Panc1 (cell line): ENCODE results near the gene DMAC2.

Source experiments
- POLR2AphosphoS5 ChIP-seq: IDR thresholded peaks from 2 replicates; pipeline ENCODE4 v1.6.1; 2012; ENCODE audit warnings: mild to moderate bottlenecking, low read depth, low read length, moderate library complexity
- TF ChIP-seq, protein P1 (sequence below): fragments of 450-650 bp; IDR thresholded peaks from 2 replicates; pipeline ENCODE4 v1.5.1; 2017; ENCODE audit warnings: mild to moderate bottlenecking

GRCh38 chr19:41386442-41386841 is 53.3 kb downstream of the DMAC2 start:
- TF ChIP-seq, protein P1, sequence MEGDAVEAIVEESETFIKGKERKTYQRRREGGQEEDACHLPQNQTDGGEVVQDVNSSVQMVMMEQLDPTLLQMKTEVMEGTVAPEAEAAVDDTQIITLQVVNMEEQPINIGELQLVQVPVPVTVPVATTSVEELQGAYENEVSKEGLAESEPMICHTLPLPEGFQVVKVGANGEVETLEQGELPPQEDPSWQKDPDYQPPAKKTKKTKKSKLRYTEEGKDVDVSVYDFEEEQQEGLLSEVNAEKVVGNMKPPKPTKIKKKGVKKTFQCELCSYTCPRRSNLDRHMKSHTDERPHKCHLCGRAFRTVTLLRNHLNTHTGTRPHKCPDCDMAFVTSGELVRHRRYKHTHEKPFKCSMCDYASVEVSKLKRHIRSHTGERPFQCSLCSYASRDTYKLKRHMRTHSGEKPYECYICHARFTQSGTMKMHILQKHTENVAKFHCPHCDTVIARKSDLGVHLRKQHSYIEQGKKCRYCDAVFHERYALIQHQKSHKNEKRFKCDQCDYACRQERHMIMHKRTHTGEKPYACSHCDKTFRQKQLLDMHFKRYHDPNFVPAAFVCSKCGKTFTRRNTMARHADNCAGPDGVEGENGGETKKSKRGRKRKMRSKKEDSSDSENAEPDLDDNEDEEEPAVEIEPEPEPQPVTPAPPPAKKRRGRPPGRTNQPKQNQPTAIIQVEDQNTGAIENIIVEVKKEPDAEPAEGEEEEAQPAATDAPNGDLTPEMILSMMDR, result no peak
- TF ChIP-seq POLR2AphosphoS5, result no peak
